ENCODE measurements around the gene CTNNA2. TPM values are rescaled to one million over a fixed set of nuclear protein-coding genes. Genes with fewer than 3 reads are reported as not detected.

Gene CTNNA2
- total and polyA plus RNA-seq, 12 donors = 0.12 to 5.0 (median 1.4) TPM; not detected in 1

DNA sequence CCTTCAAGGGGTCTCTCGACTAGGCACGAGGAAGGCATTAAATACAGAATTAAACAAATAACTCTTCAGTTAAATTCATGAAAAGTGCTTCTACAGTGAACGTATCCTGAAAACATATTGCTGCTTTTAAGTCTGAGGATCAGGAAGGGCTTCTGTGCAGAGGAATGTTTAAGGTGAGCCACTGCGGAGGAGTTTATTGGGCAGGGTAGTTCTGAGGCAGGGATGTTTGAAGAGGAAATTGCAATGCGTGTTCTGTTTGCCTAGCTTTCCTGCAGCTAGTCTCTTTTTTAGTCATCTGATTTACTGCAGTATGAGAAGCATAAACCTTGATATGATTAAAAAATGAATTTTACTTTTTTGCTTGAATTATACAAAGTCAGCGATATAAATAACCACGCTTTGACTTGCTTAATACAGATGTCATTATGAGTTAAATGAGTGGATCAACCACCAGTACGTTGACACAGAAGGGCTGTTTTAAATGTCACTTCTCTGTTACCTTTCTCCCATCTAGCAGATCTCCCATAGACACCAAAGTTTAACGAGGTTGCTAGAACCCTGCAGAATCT lies 98.7 kb downstream of the CTNNA2 start:
- no peak for TF ChIP-seq POLR2A (IDR thresholded peaks at IDR 0.05)
- TF ChIP-seq, protein P1, sequence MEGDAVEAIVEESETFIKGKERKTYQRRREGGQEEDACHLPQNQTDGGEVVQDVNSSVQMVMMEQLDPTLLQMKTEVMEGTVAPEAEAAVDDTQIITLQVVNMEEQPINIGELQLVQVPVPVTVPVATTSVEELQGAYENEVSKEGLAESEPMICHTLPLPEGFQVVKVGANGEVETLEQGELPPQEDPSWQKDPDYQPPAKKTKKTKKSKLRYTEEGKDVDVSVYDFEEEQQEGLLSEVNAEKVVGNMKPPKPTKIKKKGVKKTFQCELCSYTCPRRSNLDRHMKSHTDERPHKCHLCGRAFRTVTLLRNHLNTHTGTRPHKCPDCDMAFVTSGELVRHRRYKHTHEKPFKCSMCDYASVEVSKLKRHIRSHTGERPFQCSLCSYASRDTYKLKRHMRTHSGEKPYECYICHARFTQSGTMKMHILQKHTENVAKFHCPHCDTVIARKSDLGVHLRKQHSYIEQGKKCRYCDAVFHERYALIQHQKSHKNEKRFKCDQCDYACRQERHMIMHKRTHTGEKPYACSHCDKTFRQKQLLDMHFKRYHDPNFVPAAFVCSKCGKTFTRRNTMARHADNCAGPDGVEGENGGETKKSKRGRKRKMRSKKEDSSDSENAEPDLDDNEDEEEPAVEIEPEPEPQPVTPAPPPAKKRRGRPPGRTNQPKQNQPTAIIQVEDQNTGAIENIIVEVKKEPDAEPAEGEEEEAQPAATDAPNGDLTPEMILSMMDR (IDR thresholded peaks at IDR 0.05) = no peak
- DNase-seq = no peak
- intact Hi-C loops (cut with DNase I) = no loop called here
- H3K9me3 ChIP-seq (replicated peaks in 1 of 3) = no peaks in the 10 kb centered on the region
- no peak overlapping the region for H3K4me3 ChIP-seq
- no peaks in the 10 kb centered on the region for H3K36me3 ChIP-seq (replicated peaks in 1 of 2)
- WGBS, 4 donors = 71 to 74% (median 72%) methylated on average over 9 of the region's 9 CpGs
- no peaks in the 10 kb centered on the region for H3K27me3 ChIP-seq
- H3K27ac ChIP-seq = no peak overlapping the region
- H3K4me1 ChIP-seq (replicated peaks in 1 of 2) = no peaks in the 10 kb centered on the region

DNA sequence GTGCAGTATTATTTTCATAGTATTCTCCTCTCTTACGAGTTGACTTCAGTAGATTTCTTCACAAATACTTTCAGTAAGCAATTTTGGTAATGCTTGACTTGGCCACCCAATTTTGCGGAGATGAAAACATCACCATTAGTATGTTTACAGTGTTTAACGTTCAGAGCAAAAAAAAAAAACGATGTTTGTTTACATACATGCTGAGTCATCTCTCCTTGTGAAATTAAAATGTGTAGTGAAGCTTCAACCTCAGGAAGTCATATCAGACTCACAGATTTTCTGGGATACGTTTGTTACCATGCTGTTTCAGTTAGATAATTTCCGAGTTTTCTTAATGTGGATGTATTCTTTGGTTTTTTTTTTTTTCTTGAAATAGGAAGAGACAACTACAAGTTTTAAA lies 100.1 kb downstream of the CTNNA2 start:
- Histone ChIP-seq H3K4me3 (no peak overlapping the region), H3K4me1 (replicated peaks in 1 of 2) (no peaks in the 10 kb centered on the region), H3K9me3 (replicated peaks in 1 of 3) (no peaks in the 10 kb centered on the region), H3K27me3 (no peaks in the 10 kb centered on the region), H3K27ac (no peak overlapping the region), H3K36me3 (replicated peaks in 1 of 2) (no peaks in the 10 kb centered on the region)
- TF ChIP-seq, protein P1 (IDR thresholded peaks at IDR 0.05) = no peak
- TF ChIP-seq POLR2A (IDR thresholded peaks at IDR 0.05) = no peak
- intact Hi-C loops (cut with DNase I) = no loop called here
- DNase-seq = no peak
- 56 to 62% (median 58%) methylated on average over 6 of the region's 6 CpGs for WGBS, 4 donors

DNA sequence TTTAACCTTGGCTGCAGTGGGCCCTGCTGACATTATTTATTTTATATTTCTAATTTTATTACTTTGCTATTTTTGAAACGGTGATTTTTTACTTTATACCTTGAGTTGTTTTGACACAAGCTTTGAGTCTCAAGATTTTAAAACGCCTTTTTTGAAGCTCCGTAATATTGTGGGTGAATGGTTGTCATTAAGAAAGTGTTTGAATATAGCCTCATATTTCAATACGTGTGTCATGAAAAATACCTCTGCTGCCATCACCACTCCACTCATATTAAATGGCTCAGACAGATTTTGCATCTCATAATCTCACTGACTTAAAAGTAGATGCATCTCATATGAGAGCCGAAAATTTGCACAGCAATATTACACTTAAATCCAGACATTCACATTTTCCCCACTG lies 106.6 kb downstream of the CTNNA2 start:
- TF ChIP-seq, protein P1 (IDR thresholded peaks at IDR 0.05) = no peak
- no peak for TF ChIP-seq POLR2A (IDR thresholded peaks at IDR 0.05)

DNA sequence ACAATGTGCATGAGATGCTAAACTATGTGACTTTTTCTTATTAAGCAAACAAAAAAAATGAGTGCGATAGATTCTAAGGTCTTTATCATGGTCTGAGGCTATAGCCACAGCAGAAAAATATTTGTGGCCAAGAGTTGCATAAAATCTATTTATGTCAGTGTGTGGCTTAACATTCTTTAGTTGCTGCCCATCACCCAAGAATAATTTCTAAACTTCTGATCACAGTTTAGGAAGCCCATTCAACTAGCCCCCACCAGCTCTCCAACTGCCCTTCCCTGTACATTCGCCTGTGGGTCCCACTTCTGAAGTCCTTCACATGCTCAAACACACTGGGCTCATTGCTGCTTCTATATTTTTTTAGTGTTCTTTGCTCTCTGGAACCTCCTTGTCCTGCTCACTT lies 107.1 kb downstream of the CTNNA2 start:
- H3K4me1 ChIP-seq (replicated peaks in 1 of 2) = no peaks in the 10 kb centered on the region
- no peaks in the 10 kb centered on the region for H3K27me3 ChIP-seq
- DNase-seq = no peak
- 71 to 82% (median 76%) methylated on average over 2 of the region's 2 CpGs for WGBS, 4 donors
- TF ChIP-seq POLR2A (IDR thresholded peaks at IDR 0.05) = no peak
- TF ChIP-seq, protein P1 (IDR thresholded peaks at IDR 0.05) = no peak
- H3K27ac ChIP-seq = no peak overlapping the region
- H3K4me3 ChIP-seq = no peak overlapping the region
- no peaks in the 10 kb centered on the region for H3K9me3 ChIP-seq (replicated peaks in 1 of 3)
- intact Hi-C loops (cut with DNase I) = no loop called here
- no peaks in the 10 kb centered on the region for H3K36me3 ChIP-seq (replicated peaks in 1 of 2)

More for the DNA sequence above, 106.6 kb downstream of the CTNNA2 start:
- no peaks in the 10 kb centered on the region for H3K36me3 ChIP-seq (replicated peaks in 1 of 2)
- H3K4me1 ChIP-seq (replicated peaks in 1 of 2) = no peaks in the 10 kb centered on the region
- H3K27me3 ChIP-seq = no peaks in the 10 kb centered on the region
- H3K9me3 ChIP-seq (replicated peaks in 1 of 3) = no peaks in the 10 kb centered on the region
- intact Hi-C loops (cut with DNase I) = no loop called here
- DNase-seq = no peak
- WGBS, 4 donors = 68 to 81% (median 70%) methylated on average over 5 of the region's 5 CpGs
- H3K4me3 ChIP-seq = no peak overlapping the region
- H3K27ac ChIP-seq = no peak overlapping the region
